Measurements from ENCODE around the gene CCNY. TPM values are rescaled to one million over a fixed set of nuclear protein-coding genes. Genes with fewer than 3 reads are reported as not detected.
A peak's percentile ranks its signal among the peaks of the same experiment; 100 is the strongest.

CCNY gene
- total RNA-seq, 1 donor from 2014 or later = 81.1 TPM

GRCh38 chr10:35391153-35391953 lies 55.0 kb downstream of the CCNY start:
- Histone ChIP-seq H3K27ac (replicated peaks) (peak overlapping the region; percentile 85), H3K4me1 (peaks cover 98% of the 10 kb centered on the region), H3K9me3 (replicated peaks) (peaks cover 20% of the 10 kb centered on the region), H3K27me3 (ENCODE audit: low read depth) (no peaks in the 10 kb centered on the region), H3K36me3 (peaks cover 4% of the 10 kb centered on the region), H3K4me3 (no peak overlapping the region)
- TF ChIP-seq, protein P1, sequence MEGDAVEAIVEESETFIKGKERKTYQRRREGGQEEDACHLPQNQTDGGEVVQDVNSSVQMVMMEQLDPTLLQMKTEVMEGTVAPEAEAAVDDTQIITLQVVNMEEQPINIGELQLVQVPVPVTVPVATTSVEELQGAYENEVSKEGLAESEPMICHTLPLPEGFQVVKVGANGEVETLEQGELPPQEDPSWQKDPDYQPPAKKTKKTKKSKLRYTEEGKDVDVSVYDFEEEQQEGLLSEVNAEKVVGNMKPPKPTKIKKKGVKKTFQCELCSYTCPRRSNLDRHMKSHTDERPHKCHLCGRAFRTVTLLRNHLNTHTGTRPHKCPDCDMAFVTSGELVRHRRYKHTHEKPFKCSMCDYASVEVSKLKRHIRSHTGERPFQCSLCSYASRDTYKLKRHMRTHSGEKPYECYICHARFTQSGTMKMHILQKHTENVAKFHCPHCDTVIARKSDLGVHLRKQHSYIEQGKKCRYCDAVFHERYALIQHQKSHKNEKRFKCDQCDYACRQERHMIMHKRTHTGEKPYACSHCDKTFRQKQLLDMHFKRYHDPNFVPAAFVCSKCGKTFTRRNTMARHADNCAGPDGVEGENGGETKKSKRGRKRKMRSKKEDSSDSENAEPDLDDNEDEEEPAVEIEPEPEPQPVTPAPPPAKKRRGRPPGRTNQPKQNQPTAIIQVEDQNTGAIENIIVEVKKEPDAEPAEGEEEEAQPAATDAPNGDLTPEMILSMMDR (IDR thresholded peaks at IDR 0.05; ENCODE audit: borderline replicate concordance) = no peak
- no peak for DNase-seq
- intact Hi-C loops (cut with micrococcal nuclease) = no loop called here

GRCh38 chr10:35391954-35392262 lies 55.6 kb downstream of the CCNY start:
- no peak for DNase-seq
- Histone ChIP-seq H3K9me3 (replicated peaks) (peaks cover 20% of the 10 kb centered on the region), H3K4me3 (no peak overlapping the region), H3K4me1 (peaks cover 98% of the 10 kb centered on the region), H3K27ac (replicated peaks) (peak overlapping the region; percentile 1), H3K36me3 (peaks cover 4% of the 10 kb centered on the region), H3K27me3 (ENCODE audit: low read depth) (no peaks in the 10 kb centered on the region)
- TF ChIP-seq, protein P1 (IDR thresholded peaks at IDR 0.05; ENCODE audit: borderline replicate concordance) = no peak
- intact Hi-C loops (cut with micrococcal nuclease) = no loop called here

GRCh38 chr10:35392482-35393228 lies 56.3 kb downstream of the CCNY start:
- peaks cover 4% of the 10 kb centered on the region for H3K36me3 ChIP-seq
- peaks cover 98% of the 10 kb centered on the region for H3K4me1 ChIP-seq
- no peak for DNase-seq
- no peaks in the 10 kb centered on the region for H3K27me3 ChIP-seq (ENCODE audit: low read depth)
- TF ChIP-seq, protein P1 (IDR thresholded peaks at IDR 0.05; ENCODE audit: borderline replicate concordance) = no peak
- H3K9me3 ChIP-seq (replicated peaks) = peaks cover 20% of the 10 kb centered on the region
- H3K27ac ChIP-seq (replicated peaks) = peak overlapping the region; percentile 14
- no peak overlapping the region for H3K4me3 ChIP-seq
- intact Hi-C loops (cut with micrococcal nuclease) = no loop called here

- intact Hi-C loops (cut with micrococcal nuclease) = no loop called here
- Histone ChIP-seq H3K9me3 (replicated peaks) (peaks cover 13% of the 10 kb centered on the region), H3K4me1 (peaks cover 98% of the 10 kb centered on the region), H3K36me3 (peaks cover 4% of the 10 kb centered on the region), H3K4me3 (no peak overlapping the region), H3K27me3 (ENCODE audit: low read depth) (no peaks in the 10 kb centered on the region), H3K27ac (replicated peaks) (peak overlapping the region; percentile 3)
- no peak for DNase-seq
- TF ChIP-seq, protein P1 (IDR thresholded peaks at IDR 0.05; ENCODE audit: borderline replicate concordance) = no peak
Observed at GRCh38 chr10:35394411-35394851, 58.1 kb downstream of the CCNY start.

GRCh38 chr10:35394934-35395333 lies 58.6 kb downstream of the CCNY start:
- Histone ChIP-seq H3K4me1 (peaks cover 98% of the 10 kb centered on the region), H3K27ac (replicated peaks) (peak overlapping the region; percentile 3), H3K9me3 (replicated peaks) (peaks cover 13% of the 10 kb centered on the region), H3K36me3 (peaks cover 4% of the 10 kb centered on the region), H3K27me3 (ENCODE audit: low read depth) (no peaks in the 10 kb centered on the region), H3K4me3 (no peak overlapping the region)
- DNase-seq = no peak
- TF ChIP-seq, protein P1 (IDR thresholded peaks at IDR 0.05; ENCODE audit: borderline replicate concordance) = no peak
- intact Hi-C loops (cut with micrococcal nuclease) = no loop called here

All from left ventricle myocardium inferior (tissue), 1 donor.